VCaP (cell line): Measurements from ENCODE around the gene NKD2.

ENCODE experiments used
- H3K27ac ChIP-seq: fragments of 450-650 bp; 2 replicates; pipeline ENCODE4 v1.5.1; 2017
- CTCF ChIP-seq: fragments of 450-650 bp; conservative IDR thresholded peaks from 2 replicates; pipeline ENCODE4 v1.5.1; 2017; ENCODE audit warnings: mild to moderate bottlenecking, moderate library complexity

NKD2 gene

GRCh38 chr5:1036504-1037122 is 28.0 kb downstream of the NKD2 start:
- no peak for TF ChIP-seq CTCF
- H3K27ac ChIP-seq: no peak overlapping the region

GRCh38 chr5:1037123-1037670 is 28.6 kb downstream of the NKD2 start:
- TF ChIP-seq CTCF: no peak
- no peak overlapping the region for H3K27ac ChIP-seq

- H3K27ac ChIP-seq: no peak overlapping the region
- no peak for TF ChIP-seq CTCF
These were observed 29.2 kb downstream of the NKD2 start for GRCh38 chr5:1037671-1038416.

GRCh38 chr5:1038417-1039209 is 30.0 kb downstream of the NKD2 start:
- no peak overlapping the region for H3K27ac ChIP-seq
- TF ChIP-seq CTCF: no peak

- no peak overlapping the region for H3K27ac ChIP-seq
- no peak for TF ChIP-seq CTCF
These were observed 30.6 kb downstream of the NKD2 start for GRCh38 chr5:1039210-1039548.

GRCh38 chr5:1039706-1040260 is 31.2 kb downstream of the NKD2 start:
- no peak overlapping the region for H3K27ac ChIP-seq
- TF ChIP-seq CTCF: no peak

GRCh38 chr5:1040571-1040970 is 32.0 kb downstream of the NKD2 start:
- no peak overlapping the region for H3K27ac ChIP-seq
- no peak for TF ChIP-seq CTCF
